CD14-positive monocyte (primary cell): ENCODE data around the gene NPAS3. TPM values are rescaled to one million over a fixed set of nuclear protein-coding genes. Genes with fewer than 3 reads are reported as not detected.

Source experiments
- DNase-seq, 3 donors: peaks; one replicate each; pipeline ENCODE4 v3.0.0-alpha.2; 2011 to 2022
- H2AFZ ChIP-seq: 2 replicates; pipeline ENCODE4 v1.6.0; 2012; ENCODE audit warnings: mild to moderate bottlenecking, low read depth, low read length, inconsistent platforms; ENCODE audit not compliant: insufficient read depth, poor library complexity, severe bottlenecking
- H3K27ac ChIP-seq, 2 donors: 1 replicate in 1 of 2; 2 replicates in 1 of 2; pipeline ENCODE4 v1.5.1; 2012 to 2013; ENCODE audit warnings: low read length in 2 of 2, control low read depth in 1 of 2, inconsistent platforms in 1 of 2, low read depth in 1 of 2, mild to moderate bottlenecking in 1 of 2
- H3K27me3 ChIP-seq, 2 donors: one replicate each; pipeline versions ENCODE4 v1.6.0 to v1.6.1; 2011 to 2013; ENCODE audit warnings: low read length in 2 of 2; ENCODE audit not compliant: control insufficient read depth in 2 of 2, insufficient read depth in 2 of 2
- H3K36me3 ChIP-seq, 2 donors: replicated peaks in 1 of 2; 1 replicate in 1 of 2; 2 replicates in 1 of 2; pipeline versions ENCODE4 v1.5.1 to v1.6.1; 2012 to 2013; ENCODE audit warnings: low read length in 2 of 2, control low read depth in 1 of 2, inconsistent platforms in 1 of 2, mild to moderate bottlenecking in 1 of 2; ENCODE audit not compliant: insufficient read depth in 2 of 2, control insufficient read depth in 1 of 2
- H3K4me1 ChIP-seq, 2 donors: 1 replicate in 1 of 2; 2 replicates in 1 of 2; pipeline versions ENCODE4 v1.5.1 to v1.6.1; 2012 to 2013; ENCODE audit warnings: low read length in 2 of 2, control low read depth in 1 of 2, inconsistent platforms in 1 of 2, mild to moderate bottlenecking in 1 of 2, moderate library complexity in 1 of 2; ENCODE audit not compliant: insufficient read depth in 2 of 2, control insufficient read depth in 1 of 2
- H3K4me2 ChIP-seq: replicated peaks from 2 replicates; pipeline ENCODE3; 2012; ENCODE audit warnings: low read length, moderate library complexity, mild to moderate bottlenecking; ENCODE audit not compliant: poor library complexity, severe bottlenecking; ENCODE audit errors: extremely low read depth
- H3K4me3 ChIP-seq, 3 experiments: fragments of 200-600 bp in 1 of 3; sonication (generic) in 1 of 3; replicated peaks in 1 of 3; 1 replicate in 2 of 3; 2 replicates in 1 of 3; pipeline ENCODE4 v1.5.1; 2011 to 2013; ENCODE audit warnings: low read length in 3 of 3, mild to moderate bottlenecking in 3 of 3, control low read depth in 2 of 3, low read depth in 2 of 3, inconsistent platforms in 1 of 3, moderate library complexity in 1 of 3
- H3K79me2 ChIP-seq: 2 replicates; pipeline ENCODE4 v1.6.0; 2012; ENCODE audit warnings: mild to moderate bottlenecking, control low read depth, inconsistent platforms, low read length, moderate library complexity; ENCODE audit not compliant: insufficient read depth
- H3K9ac ChIP-seq: 2 replicates; pipeline ENCODE4 v1.6.0; 2017; ENCODE audit warnings: low read length, mild to moderate bottlenecking; ENCODE audit not compliant: insufficient read depth, poor library complexity, severe bottlenecking
- H3K9me3 ChIP-seq, 2 donors: replicated peaks in 1 of 2; 1 replicate in 1 of 2; 2 replicates in 1 of 2; pipeline versions ENCODE4 v1.5.1 to v1.6.1; 2012 to 2013; ENCODE audit warnings: low read length in 2 of 2, control low read depth in 1 of 2; ENCODE audit not compliant: control insufficient read depth in 1 of 2, insufficient read depth in 1 of 2
- H4K20me1 ChIP-seq: 2 replicates; pipeline ENCODE4 v1.6.0; 2012; ENCODE audit warnings: mild to moderate bottlenecking, low read length, control low read depth, moderate library complexity; ENCODE audit not compliant: insufficient read depth
- H3K27ac Mint-ChIP-seq, 7 donors: one replicate each; pipeline ENCODE4 v1.8.0; 2020; ENCODE audit warnings: mild to moderate bottlenecking in 7 of 7, mixed read lengths in 7 of 7, moderate library complexity in 6 of 7, inconsistent platforms in 2 of 7
- H3K27me3 Mint-ChIP-seq, 3 donors: one replicate each; pipeline ENCODE4 v1.8.0; 2021 to 2022; ENCODE audit warnings: low read depth in 3 of 3, mild to moderate bottlenecking in 3 of 3, mixed read lengths in 3 of 3, moderate library complexity in 3 of 3, inconsistent platforms in 1 of 3
- H3K36me3 Mint-ChIP-seq, 2 donors: one replicate each; pipeline ENCODE4 v1.8.0; 2020; ENCODE audit warnings: mixed read lengths in 2 of 2, inconsistent platforms in 1 of 2, mild to moderate bottlenecking in 1 of 2
- H3K4me1 Mint-ChIP-seq: one replicate; pipeline ENCODE4 v1.8.0; 2020; ENCODE audit warnings: mild to moderate bottlenecking, mixed read lengths
- H3K4me3 Mint-ChIP-seq, 2 donors: one replicate each; pipeline ENCODE4 v1.8.0; 2020; ENCODE audit warnings: mild to moderate bottlenecking in 2 of 2, mixed read lengths in 2 of 2, moderate library complexity in 1 of 2
- H3K9me3 Mint-ChIP-seq, 7 donors: one replicate each; pipeline ENCODE4 v1.8.0; 2020 to 2022; ENCODE audit warnings: mixed read lengths in 7 of 7, mild to moderate bottlenecking in 6 of 7, moderate library complexity in 6 of 7, inconsistent platforms in 2 of 7
- WGBS: methylation state at CpG from one replicate; pipeline ENCODE4 v1.1.5; 2013; ENCODE audit warnings: missing lambda C conversion rate; ENCODE audit not compliant: insufficient coverage; 5-methylcytosine and 5-hydroxymethylcytosine counted together
- intact Hi-C, 2 donors: fragments of 100-400 bp; cut with micrococcal nuclease; formaldehyde crosslinking; loops; one replicate each; pipeline versions ENCODE4 v1.15.0 to v1.15.1; 2023
- polyA plus RNA-seq, 3 donors: library from polyadenylated mRNA; depleted of rRNA in 1 of 3; unstranded in 2 of 3; stranded (reverse) in 1 of 3; fragments of 300-500 nt in 2 of 3; fragments of >200 nt in 1 of 3; fragmentation: Illumina TruSeq in 2 of 3; gene quantifications; 1 replicate in 2 of 3; 2 replicates in 1 of 3; pipeline ENCODE4 v1.2.3, GENCODE V29; 2012 to 2021
- TF ChIP-seq, protein P1 (sequence below): fragments of 200-600 bp; IDR thresholded peaks from one replicate; pipeline ENCODE4 v1.8.0; 2022; ENCODE audit warnings: antibody characterized with exemption, mild to moderate bottlenecking

The NPAS3 gene
- polyA plus RNA-seq, 3 donors = not detected

DNA sequence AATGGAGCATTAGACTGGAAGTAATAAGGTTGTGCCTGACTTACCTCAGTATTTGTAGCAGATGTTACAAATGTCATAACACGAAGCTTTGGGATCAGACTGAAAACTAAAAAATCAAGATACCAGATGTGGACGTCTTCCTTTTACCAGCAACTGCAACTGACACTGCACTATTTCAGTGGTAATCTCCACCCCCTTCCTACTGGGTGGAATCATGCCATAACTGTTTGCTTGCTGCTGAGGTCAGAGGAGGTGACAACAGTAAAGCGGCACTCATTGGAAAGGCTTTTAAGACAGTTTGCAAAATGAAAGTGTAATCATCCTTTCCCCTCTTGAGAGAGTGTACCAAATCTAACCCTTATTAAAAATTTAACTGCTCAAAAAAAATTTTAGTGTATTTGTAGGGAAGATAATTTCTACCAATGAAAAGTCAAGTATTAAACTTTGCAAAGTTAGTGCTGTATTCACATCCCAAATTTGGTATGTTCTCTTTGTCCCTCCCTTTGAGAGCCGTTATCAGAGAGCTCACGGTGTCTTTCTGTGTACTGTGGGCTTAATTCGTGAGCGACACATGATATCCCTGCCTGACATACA lies 420.7 kb downstream of the NPAS3 start:
- Mint-ChIP-seq H3K4me3 (no peak overlapping the region), H3K9me3 (peaks cover 0 to 7% (median 2%) of the 10 kb centered on the region in 7 donors)
- TF ChIP-seq, protein P1, sequence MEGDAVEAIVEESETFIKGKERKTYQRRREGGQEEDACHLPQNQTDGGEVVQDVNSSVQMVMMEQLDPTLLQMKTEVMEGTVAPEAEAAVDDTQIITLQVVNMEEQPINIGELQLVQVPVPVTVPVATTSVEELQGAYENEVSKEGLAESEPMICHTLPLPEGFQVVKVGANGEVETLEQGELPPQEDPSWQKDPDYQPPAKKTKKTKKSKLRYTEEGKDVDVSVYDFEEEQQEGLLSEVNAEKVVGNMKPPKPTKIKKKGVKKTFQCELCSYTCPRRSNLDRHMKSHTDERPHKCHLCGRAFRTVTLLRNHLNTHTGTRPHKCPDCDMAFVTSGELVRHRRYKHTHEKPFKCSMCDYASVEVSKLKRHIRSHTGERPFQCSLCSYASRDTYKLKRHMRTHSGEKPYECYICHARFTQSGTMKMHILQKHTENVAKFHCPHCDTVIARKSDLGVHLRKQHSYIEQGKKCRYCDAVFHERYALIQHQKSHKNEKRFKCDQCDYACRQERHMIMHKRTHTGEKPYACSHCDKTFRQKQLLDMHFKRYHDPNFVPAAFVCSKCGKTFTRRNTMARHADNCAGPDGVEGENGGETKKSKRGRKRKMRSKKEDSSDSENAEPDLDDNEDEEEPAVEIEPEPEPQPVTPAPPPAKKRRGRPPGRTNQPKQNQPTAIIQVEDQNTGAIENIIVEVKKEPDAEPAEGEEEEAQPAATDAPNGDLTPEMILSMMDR = no peak

DNA sequence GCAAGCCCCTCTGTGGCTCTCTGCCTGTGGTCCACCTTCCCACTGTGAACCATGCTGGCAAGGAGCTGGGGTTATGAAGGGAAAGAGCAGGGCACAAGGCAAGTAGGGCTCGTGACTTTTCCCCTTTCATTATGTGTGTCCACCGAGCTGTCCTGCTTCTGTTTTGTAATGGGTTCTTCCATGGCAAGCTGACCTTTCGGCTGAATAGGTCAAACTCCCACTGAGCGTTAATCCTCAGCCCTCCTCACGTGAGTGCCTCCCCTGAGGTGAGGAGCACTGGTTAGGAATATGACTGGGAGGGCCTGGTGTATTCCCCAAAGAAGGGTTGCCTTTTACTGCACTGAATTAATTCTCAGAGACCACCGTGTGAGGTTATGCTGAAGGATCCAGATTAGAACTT lies 424.3 kb downstream of the NPAS3 start:
- no peaks in the 10 kb centered on the region for H3K27me3 ChIP-seq
- H3K9ac ChIP-seq = no peak overlapping the region
- no peaks in the 10 kb centered on the region for H4K20me1 ChIP-seq
- Mint-ChIP-seq H3K4me3 (no peak overlapping the region), H3K27ac (no peak overlapping the region), H3K4me1 (no peaks in the 10 kb centered on the region), H3K9me3 (peaks cover 0 to 2% (median 0%) of the 10 kb centered on the region in 7 donors), H3K36me3 (no peaks in the 10 kb centered on the region), H3K27me3 (peaks cover 0 to 2% (median 0%) of the 10 kb centered on the region in 3 donors)
- no peak overlapping the region for H3K4me2 ChIP-seq
- no peak for DNase-seq
- no peaks in the 10 kb centered on the region for H3K79me2 ChIP-seq
- no peak overlapping the region for H3K27ac ChIP-seq
- intact Hi-C loops = no loop called here
- H3K4me3 ChIP-seq = no peak overlapping the region
- TF ChIP-seq, protein P1 = no peak
- no peaks in the 10 kb centered on the region for H3K9me3 ChIP-seq
- no peak overlapping the region for H2AFZ ChIP-seq
- H3K4me1 ChIP-seq = no peaks in the 10 kb centered on the region
- no peaks in the 10 kb centered on the region for H3K36me3 ChIP-seq
- 96% methylated on average over 4 of the region's 6 CpGs for WGBS

More for the DNA sequence above, 420.7 kb downstream of the NPAS3 start:
- no peak overlapping the region for H2AFZ ChIP-seq
- no peak overlapping the region for H3K27ac ChIP-seq
- no peaks in the 10 kb centered on the region for H3K9me3 ChIP-seq
- H4K20me1 ChIP-seq = no peaks in the 10 kb centered on the region
- no peaks in the 10 kb centered on the region for H3K4me1 ChIP-seq
- 33% methylated on average over 1 of the region's 7 CpGs for WGBS
- no peaks in the 10 kb centered on the region for H3K27me3 ChIP-seq
- intact Hi-C loops = no loop called here
- no peak for DNase-seq
- Mint-ChIP-seq H3K27me3 (peaks cover 0 to 2% (median 0%) of the 10 kb centered on the region in 3 donors), H3K4me1 (no peaks in the 10 kb centered on the region), H3K36me3 (no peaks in the 10 kb centered on the region), H3K27ac (no peak overlapping the region)
- H3K9ac ChIP-seq = no peak overlapping the region
- no peaks in the 10 kb centered on the region for H3K79me2 ChIP-seq
- no peak overlapping the region for H3K4me3 ChIP-seq
- no peak overlapping the region for H3K4me2 ChIP-seq
- H3K36me3 ChIP-seq = no peaks in the 10 kb centered on the region
